IMR-90 (cell line): ENCODE data around the gene CHAC1. TPM values are rescaled to one million over a fixed set of nuclear protein-coding genes. Genes with fewer than 3 reads are reported as not detected.
A peak's percentile ranks its signal among the peaks of the same experiment; 100 is the strongest.

Experiments used
- ATAC-seq: fragments of 200-7000 bp; cut with Tn5 transposase; 2 replicates; pipeline ENCODE4 v1.9.1; 2020; ENCODE audit warnings: low read depth, mild to moderate bottlenecking, moderate library complexity
- BruUV-seq: library from RNA; stranded (reverse); fragments of 400-500 nt; replicated peaks from 2 replicates; lab custom pipeline; 2021; lab: Mats Ljungman, UMichigan
- CTCF ChIA-PET: fragments of 300-600 bp; formaldehyde crosslinking; extraction: SDS; loops from one replicate; lab custom pipeline; 2021; ENCODE audit warnings: antibody characterized with exemption; lab: Yijun Ruan, JAX
- POLR2A ChIA-PET: fragments of 300-600 bp; sonication (Branson Sonifier 250); formaldehyde crosslinking; loops from one replicate; lab custom pipeline; 2022; ENCODE audit warnings: antibody characterized with exemption; ENCODE audit not compliant: unreplicated experiment; lab: Charles Lee
- DNase-seq: peaks from one replicate; pipeline ENCODE4 v3.0.0; 2013
- H2AFZ ChIP-seq: replicated peaks from 2 replicates; pipeline ENCODE3; 2013; ENCODE audit warnings: low read length, mild to moderate bottlenecking; ENCODE audit not compliant: poor library complexity
- H2AK5ac ChIP-seq: 2 replicates; pipeline ENCODE4 v1.6.1; 2013; ENCODE audit warnings: low read depth, low read length, inconsistent platforms
- H2AK9ac ChIP-seq: replicated peaks from 2 replicates; pipeline ENCODE3; 2013; ENCODE audit warnings: mild to moderate bottlenecking, low read depth, low read length, moderate library complexity; ENCODE audit not compliant: poor library complexity
- H2BK120ac ChIP-seq: 2 replicates; pipeline ENCODE4 v1.6.1; 2013; ENCODE audit warnings: low read depth, low read length, inconsistent platforms
- H2BK15ac ChIP-seq: 3 replicates; pipeline ENCODE4 v1.6.1; 2013; ENCODE audit warnings: low read depth, low read length, inconsistent platforms
- H2BK20ac ChIP-seq: 2 replicates; pipeline ENCODE4 v1.6.1; 2013; ENCODE audit warnings: low read depth, mild to moderate bottlenecking, inconsistent platforms, low read length, moderate library complexity
- H2BK5ac ChIP-seq: 2 replicates; pipeline ENCODE4 v1.6.1; 2013; ENCODE audit warnings: mild to moderate bottlenecking, low read depth, low read length, inconsistent platforms; ENCODE audit not compliant: poor library complexity, severe bottlenecking
- H3K14ac ChIP-seq: replicated peaks from 2 replicates; pipeline ENCODE4 v1.6.1; 2013; ENCODE audit warnings: low read depth, low read length, inconsistent platforms
- H3K18ac ChIP-seq: 2 replicates; pipeline ENCODE4 v1.6.1; 2013; ENCODE audit warnings: low read depth, low read length, control low read depth
- H3K23ac ChIP-seq: 2 replicates; pipeline ENCODE4 v1.6.1; 2013; ENCODE audit warnings: low read depth, low read length, inconsistent platforms
- H3K27ac ChIP-seq: 2 replicates; pipeline ENCODE4 v1.5.1; 2013; ENCODE audit warnings: mild to moderate bottlenecking, control low read depth, low read length; ENCODE audit not compliant: insufficient read depth
- H3K27me3 ChIP-seq: 2 replicates; pipeline ENCODE4 v1.6.1; 2013; ENCODE audit warnings: low read length; ENCODE audit not compliant: control insufficient read depth, insufficient read depth
- H3K36me3 ChIP-seq: 2 replicates; pipeline ENCODE4 v1.6.1; 2013; ENCODE audit warnings: low read length, mixed read lengths; ENCODE audit not compliant: control insufficient read depth, insufficient read depth
- H3K4ac ChIP-seq: 2 replicates; pipeline ENCODE4 v1.6.1; 2013; ENCODE audit warnings: low read depth, low read length, inconsistent platforms
- H3K4me1 ChIP-seq: 2 replicates; pipeline ENCODE4 v1.6.1; 2013; ENCODE audit warnings: low read length, mixed read lengths; ENCODE audit not compliant: control insufficient read depth, insufficient read depth
- H3K4me2 ChIP-seq: 2 replicates; pipeline ENCODE4 v1.6.1; 2013; ENCODE audit warnings: low read depth, mild to moderate bottlenecking, control low read depth, low read length, moderate library complexity
- H3K4me3 ChIP-seq: 2 replicates; pipeline ENCODE4 v1.5.1; 2013; ENCODE audit warnings: low read depth, mild to moderate bottlenecking, control low read depth, low read length, moderate library complexity; ENCODE audit not compliant: insufficient read depth
- H3K56ac ChIP-seq: 2 replicates; pipeline ENCODE4 v1.6.1; 2013; ENCODE audit warnings: low read length, inconsistent platforms; ENCODE audit not compliant: insufficient read depth; ENCODE audit errors: extremely low read depth
- H3K79me1 ChIP-seq, 2 experiments: 2 replicates each; pipeline ENCODE4 v1.6.1; 2013; ENCODE audit warnings: low read length in 2 of 2, inconsistent platforms in 1 of 2, low read depth in 1 of 2
- H3K9ac ChIP-seq: 2 replicates; pipeline ENCODE4 v1.6.1; 2013; ENCODE audit warnings: low read depth, low read length, control low read depth
- H3K9me1 ChIP-seq: 2 replicates; pipeline ENCODE4 v1.6.1; 2013; ENCODE audit warnings: low read length, inconsistent platforms; ENCODE audit not compliant: insufficient read depth
- H3K9me3 ChIP-seq: 2 replicates; pipeline ENCODE4 v1.6.1; 2013; ENCODE audit warnings: low read length; ENCODE audit not compliant: control insufficient read depth, insufficient read depth
- H4K20me1 ChIP-seq: 2 replicates; pipeline ENCODE4 v1.6.1; 2013; ENCODE audit warnings: low read length, inconsistent platforms; ENCODE audit not compliant: insufficient read depth
- H4K5ac ChIP-seq: 2 replicates; pipeline ENCODE4 v1.6.1; 2013; ENCODE audit warnings: mild to moderate bottlenecking, low read depth, low read length, control low read depth
- H4K8ac ChIP-seq, 2 experiments: 2 replicates each; pipeline ENCODE4 v1.6.1; 2013; ENCODE audit warnings: low read depth in 2 of 2, low read length in 2 of 2, control low read depth in 1 of 2, inconsistent platforms in 1 of 2
- H4K91ac ChIP-seq: 2 replicates; pipeline ENCODE4 v1.6.1; 2013; ENCODE audit warnings: low read depth, low read length, inconsistent platforms; ENCODE audit not compliant: insufficient read depth
- BHLHE40 ChIP-seq: fragments of 150-350 bp; IDR thresholded peaks from 2 replicates; pipeline ENCODE4 v1.6.1; 2016; ENCODE audit warnings: mild to moderate bottlenecking, low read depth, low read length
- CEBPB ChIP-seq: IDR thresholded peaks from 2 replicates; pipeline ENCODE4 v1.6.1; 2012; ENCODE audit warnings: low read depth, low read length, improper control_type of control experiment
- CHD1 ChIP-seq: IDR thresholded peaks from 2 replicates; pipeline ENCODE4 v1.6.1; 2012; ENCODE audit warnings: low read depth, low read length, improper control_type of control experiment
- CTCF ChIP-seq: conservative IDR thresholded peaks from 2 replicates; pipeline ENCODE4 v1.5.1; 2012; ENCODE audit warnings: mild to moderate bottlenecking, low read depth, low read length, improper control_type of control experiment
- ELK1 ChIP-seq: fragments of 150-350 bp; IDR thresholded peaks from 2 replicates; pipeline ENCODE4 v1.6.1; 2016; ENCODE audit warnings: low read depth, mild to moderate bottlenecking, low read length, moderate library complexity, borderline replicate concordance
- FOS ChIP-seq: fragments of 150-350 bp; IDR thresholded peaks from 2 replicates; pipeline ENCODE4 v1.6.1; 2016; ENCODE audit warnings: low read depth, low read length
- MAFK ChIP-seq: IDR thresholded peaks from 2 replicates; pipeline ENCODE4 v1.6.1; 2012; ENCODE audit warnings: low read depth, low read length, improper control_type of control experiment
- MAZ ChIP-seq: IDR thresholded peaks from 2 replicates; pipeline ENCODE4 v1.6.1; 2012; ENCODE audit warnings: low read depth, mild to moderate bottlenecking, low read length, improper control_type of control experiment, moderate library complexity, borderline replicate concordance
- MXI1 ChIP-seq: IDR thresholded peaks from 2 replicates; pipeline ENCODE4 v1.6.1; 2012; ENCODE audit warnings: low read depth, mild to moderate bottlenecking, low read length, moderate library complexity, borderline replicate concordance
- NFE2L2 ChIP-seq: fragments of 150-350 bp; IDR thresholded peaks from 2 replicates; pipeline ENCODE4 v1.6.1; 2016; ENCODE audit warnings: low read depth, mild to moderate bottlenecking, low read length
- POLR2A ChIP-seq: IDR thresholded peaks from 2 replicates; pipeline ENCODE4 v1.6.1; 2012; ENCODE audit warnings: mild to moderate bottlenecking, low read depth, low read length
- RAD21 ChIP-seq: IDR thresholded peaks from 2 replicates; pipeline ENCODE4 v1.6.1; 2012; ENCODE audit warnings: low read length, improper control_type of control experiment
- RCOR1 ChIP-seq: IDR thresholded peaks from 2 replicates; pipeline ENCODE4 v1.6.1; 2012; ENCODE audit warnings: mild to moderate bottlenecking, low read length, improper control_type of control experiment; ENCODE audit not compliant: insufficient replicate concordance
- RFX5 ChIP-seq: IDR thresholded peaks from 2 replicates; pipeline ENCODE4 v1.8.0; 2012; ENCODE audit warnings: low read depth, mild to moderate bottlenecking, low read length, moderate library complexity
- SMC3 ChIP-seq: fragments of 150-350 bp; IDR thresholded peaks from 2 replicates; pipeline ENCODE4 v1.6.1; 2016; ENCODE audit warnings: low read depth, mild to moderate bottlenecking, antibody characterized with exemption, low read length, moderate library complexity
- WGBS, 2 experiments: methylation state at CpG; one replicate each; pipeline versions ENCODE4 v1.1.5 to v1.1.7; 2013; ENCODE audit warnings: missing lambda C conversion rate in 2 of 2; ENCODE audit not compliant: insufficient read length in 1 of 2; ENCODE audit errors: extremely low coverage in 2 of 2; 5-methylcytosine and 5-hydroxymethylcytosine counted together
- dilution Hi-C: fragments of 300-500 bp; cut with HindIII; formaldehyde crosslinking; loops from one replicate; pipeline ENCODE4 v1.14.3; 2018; ENCODE audit warnings: low sequenced_read_pairs; ENCODE audit not compliant: unreplicated experiment
- in situ Hi-C: fragments of 300-500 bp; cut with MboI; formaldehyde crosslinking; loops from 3 replicates; pipeline ENCODE4 v1.14.3; 2019; ENCODE audit warnings: low sequenced_read_pairs, inconsistent platforms, mixed read lengths
- intact Hi-C: fragments of 100-400 bp; cut with micrococcal nuclease; formaldehyde crosslinking; loops from 2 replicates; pipeline ENCODE4 v1.10.0; 2022
- polyA plus RNA-seq, 3 experiments: library from polyadenylated mRNA; depleted of rRNA; stranded (reverse); fragments of >200 nt; gene quantifications; 2 replicates each; pipeline ENCODE4 v1.2.3, GENCODE V29; 2012; ENCODE audit warnings: low replicate concordance in 1 of 3
- total RNA-seq: library from RNA; depleted of rRNA; stranded (reverse); fragments of >200 nt; gene quantifications from 2 replicates; pipeline ENCODE4 v1.2.3, GENCODE V29; 2012
- TF ChIP-seq, protein P1 (sequence below): fragments of 150-350 bp; IDR thresholded peaks from 2 replicates; pipeline ENCODE4 v1.6.1; 2017; ENCODE audit warnings: mild to moderate bottlenecking, antibody characterized with exemption, low read length, low read depth

CHAC1 gene
- total and polyA plus RNA-seq, 2 of the 4 experiments (the other 2 are of a cell fraction): 51.3 to 77.8 TPM

DNA sequence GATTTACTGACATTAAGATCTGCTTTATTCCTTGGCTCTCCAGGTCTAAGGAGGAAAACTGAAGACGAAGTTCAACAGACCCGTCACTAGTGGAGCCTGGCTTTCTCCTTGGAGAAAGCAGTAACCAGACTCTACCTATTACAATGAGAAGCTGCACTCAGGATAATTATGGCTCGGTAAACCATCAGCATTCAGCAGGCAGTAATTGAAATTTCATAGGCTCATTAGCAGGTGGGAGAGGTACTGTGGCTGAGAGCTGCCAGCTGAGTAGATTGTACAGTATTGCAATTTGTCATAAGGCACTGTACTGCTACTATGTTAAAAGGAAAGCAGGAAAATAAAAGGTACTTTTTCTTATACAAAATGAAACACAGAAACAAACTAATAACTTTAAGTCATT, 51.2 kb downstream of the CHAC1 start:
- H2BK15ac ChIP-seq: peak overlapping the region; percentile 98; the same call in 1 of the 3 replicates
- dilution Hi-C loops (no loop called here), intact Hi-C loops (no loop called here), in situ Hi-C loops (no loop called here)
- no peak overlapping the region for H3K56ac ChIP-seq
- ATAC-seq: no peak
- H4K8ac ChIP-seq: peak overlapping the region; percentile 13 to 57; a peak in 1 of 4 replicates
- H3K18ac ChIP-seq: peak overlapping the region; percentile 25; the same call in 1 of the 2 replicates
- ChIA-PET POLR2A (no interaction called here), CTCF (no interaction called here)
- peak overlapping the region; percentile 76 for H3K4ac ChIP-seq
- H3K9me3 ChIP-seq: no peaks in the 10 kb centered on the region
- H3K27me3 ChIP-seq: no peaks in the 10 kb centered on the region
- peak overlapping the region; percentile 51 for H2BK5ac ChIP-seq
- peaks cover 17% of the 10 kb centered on the region for H3K36me3 ChIP-seq
- H2AFZ ChIP-seq: no peak overlapping the region
- peak overlapping the region; percentile 38; the same call in 1 of the 2 replicates for H2BK20ac ChIP-seq
- TF ChIP-seq POLR2A: no peak
- TF ChIP-seq BHLHE40: no peak
- no peak for TF ChIP-seq SMC3
- no peak for TF ChIP-seq NFE2L2
- no peak for TF ChIP-seq RCOR1
- no peak for TF ChIP-seq RFX5
- no peak for TF ChIP-seq MXI1
- no peak for TF ChIP-seq ELK1
- TF ChIP-seq CTCF: no peak
- no peak for TF ChIP-seq CEBPB
- no peak for TF ChIP-seq CHD1
- TF ChIP-seq RAD21: no peak
- no peak for TF ChIP-seq FOS
- TF ChIP-seq MAZ: no peak
- TF ChIP-seq, protein P1, sequence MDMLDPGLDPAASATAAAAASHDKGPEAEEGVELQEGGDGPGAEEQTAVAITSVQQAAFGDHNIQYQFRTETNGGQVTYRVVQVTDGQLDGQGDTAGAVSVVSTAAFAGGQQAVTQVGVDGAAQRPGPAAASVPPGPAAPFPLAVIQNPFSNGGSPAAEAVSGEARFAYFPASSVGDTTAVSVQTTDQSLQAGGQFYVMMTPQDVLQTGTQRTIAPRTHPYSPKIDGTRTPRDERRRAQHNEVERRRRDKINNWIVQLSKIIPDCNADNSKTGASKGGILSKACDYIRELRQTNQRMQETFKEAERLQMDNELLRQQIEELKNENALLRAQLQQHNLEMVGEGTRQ: no peak
- no peak for TF ChIP-seq MAFK
- H3K79me1 ChIP-seq: peaks cover 29 to 64% of the 10 kb centered on the region in 2 experiments
- H4K20me1 ChIP-seq: no peaks in the 10 kb centered on the region
- H3K14ac ChIP-seq: peak overlapping the region; percentile 48; the same call in 1 of the 2 replicates
- H2BK120ac ChIP-seq: peak overlapping the region; percentile 75
- H3K9ac ChIP-seq: no peak overlapping the region
- peaks cover 20% of the 10 kb centered on the region for H3K9me1 ChIP-seq
- no peak for DNase-seq
- peak overlapping the region; percentile 29; the same call in 1 of the 2 replicates for H3K23ac ChIP-seq
- peak overlapping the region; percentile 74 for H2AK5ac ChIP-seq
- H2AK9ac ChIP-seq: no peak overlapping the region
- no peak overlapping the region; the same call in 1 of the 2 replicates for H4K91ac ChIP-seq
- WGBS, 2 experiments: no CpG with 5 or more reads among the region's 3 CpGs
- H3K4me1 ChIP-seq: peaks cover 12% of the 10 kb centered on the region
- H3K27ac ChIP-seq: no peak overlapping the region; the same call in 1 of the 2 replicates
- no peak overlapping the region for H3K4me2 ChIP-seq
- BruUV-seq: no TSS peak
- H3K4me3 ChIP-seq: no peak overlapping the region
- H4K5ac ChIP-seq: peak overlapping the region; percentile 76; the same call in 1 of the 2 replicates
